K562 (cell line): ENCODE measurements around the gene KMT5B.

Experiments
- CCAR2 ChIP-seq: fragments of 200-400 bp; formaldehyde crosslinking; IDR thresholded peaks from 2 replicates; pipeline ENCODE4 v1.6.1; 2017; ENCODE audit warnings: mild to moderate bottlenecking, low read depth, low read length
- ESRRA ChIP-seq: fragments of 450-650 bp; IDR thresholded peaks from 2 replicates; pipeline ENCODE4 v1.6.1; 2014; ENCODE audit warnings: low read depth, mild to moderate bottlenecking, moderate library complexity, borderline replicate concordance
- FOXA3 ChIP-seq, 2 experiments: fragments of 450-650 bp in 1 of 2; sonication (generic) in 1 of 2; formaldehyde crosslinking; IDR thresholded peaks in 1 of 2; conservative IDR thresholded peaks in 1 of 2; 2 replicates each; pipeline versions ENCODE4 v1.4.0 to v1.8.0; 2020 to 2022; ENCODE audit warnings: mild to moderate bottlenecking in 2 of 2, missing genetic modification reagents in 1 of 2
- HNRNPH1 ChIP-seq: fragments of 200-400 bp; formaldehyde crosslinking; optimal IDR thresholded peaks from 2 replicates; pipeline ENCODE3; 2017; ENCODE audit warnings: low read depth, mild to moderate bottlenecking, low read length, moderate library complexity
- POLR2AphosphoS2 ChIP-seq: IDR thresholded peaks from 2 replicates; pipeline ENCODE4 v1.6.1; 2012; ENCODE audit warnings: low read length, improper control_type of control experiment
- SAFB2 ChIP-seq: fragments of 200-400 bp; formaldehyde crosslinking; IDR thresholded peaks from 2 replicates; pipeline ENCODE4 v1.6.1; 2018; ENCODE audit warnings: borderline replicate concordance, low read length, low read depth, moderate library complexity; ENCODE audit not compliant: severe bottlenecking
- TAF1 ChIP-seq: IDR thresholded peaks from 2 replicates; pipeline ENCODE4 v1.6.1; 2011; ENCODE audit warnings: mild to moderate bottlenecking, low read length, moderate library complexity; ENCODE audit not compliant: insufficient read depth, control insufficient read depth, severe bottlenecking; ENCODE audit errors: extremely low read depth
- THRB ChIP-seq: fragments of 450-650 bp; formaldehyde crosslinking; conservative IDR thresholded peaks from 2 replicates; pipeline ENCODE4 v1.4.0; 2022; ENCODE audit warnings: mild to moderate bottlenecking, missing genetic modification characterization
- ZNF764 ChIP-seq: fragments of 250-450 bp; sonication (Bioruptor Pico); IDR thresholded peaks from 2 replicates; pipeline ENCODE4 v1.4.0; 2020; ENCODE audit warnings: low read depth, mild to moderate bottlenecking, moderate library complexity

- TF ChIP-seq FOXA3 (CRISPR knock-in tag; conservative IDR thresholded peaks at IDR 0.05 in 1 of 2, IDR thresholded peaks at IDR 0.05 in 1 of 2): no peak
- no peak for TF ChIP-seq POLR2AphosphoS2
- no peak for TF ChIP-seq ESRRA
- TF ChIP-seq SAFB2: no peak
- TF ChIP-seq CCAR2: no peak
- no peak for TF ChIP-seq TAF1
- TF ChIP-seq HNRNPH1: no peak
- no peak for TF ChIP-seq THRB (CRISPR knock-in tag)
- no peak for TF ChIP-seq ZNF764 (CRISPR knock-in tag)
Measured at GRCh38 chr11:68136866-68137265, 76.2 kb downstream of the KMT5B start.
